OCI-LY7 (cell line): ENCODE measurements around the gene GPR25.

Experiments used
- EZH2phosphoT487 ChIP-seq: fragments of 200-600 bp; sonication (generic); IDR thresholded peaks from 2 replicates; pipeline ENCODE4 v1.6.1; 2018; ENCODE audit warnings: low read depth, borderline replicate concordance, mild to moderate bottlenecking, mixed run types, antibody characterized with exemption, low read length, moderate library complexity, mixed read lengths
- TF ChIP-seq, protein P1 (sequence below): fragments of 200-600 bp; sonication (generic); conservative IDR thresholded peaks from 2 replicates; pipeline ENCODE4 v1.5.1; 2014; ENCODE audit warnings: mild to moderate bottlenecking, antibody characterized with exemption, low read length, moderate library complexity, mixed read lengths

GRCh38 chr1:200907611-200908097, 34.9 kb downstream of the GPR25 start:
- TF ChIP-seq, protein P1, sequence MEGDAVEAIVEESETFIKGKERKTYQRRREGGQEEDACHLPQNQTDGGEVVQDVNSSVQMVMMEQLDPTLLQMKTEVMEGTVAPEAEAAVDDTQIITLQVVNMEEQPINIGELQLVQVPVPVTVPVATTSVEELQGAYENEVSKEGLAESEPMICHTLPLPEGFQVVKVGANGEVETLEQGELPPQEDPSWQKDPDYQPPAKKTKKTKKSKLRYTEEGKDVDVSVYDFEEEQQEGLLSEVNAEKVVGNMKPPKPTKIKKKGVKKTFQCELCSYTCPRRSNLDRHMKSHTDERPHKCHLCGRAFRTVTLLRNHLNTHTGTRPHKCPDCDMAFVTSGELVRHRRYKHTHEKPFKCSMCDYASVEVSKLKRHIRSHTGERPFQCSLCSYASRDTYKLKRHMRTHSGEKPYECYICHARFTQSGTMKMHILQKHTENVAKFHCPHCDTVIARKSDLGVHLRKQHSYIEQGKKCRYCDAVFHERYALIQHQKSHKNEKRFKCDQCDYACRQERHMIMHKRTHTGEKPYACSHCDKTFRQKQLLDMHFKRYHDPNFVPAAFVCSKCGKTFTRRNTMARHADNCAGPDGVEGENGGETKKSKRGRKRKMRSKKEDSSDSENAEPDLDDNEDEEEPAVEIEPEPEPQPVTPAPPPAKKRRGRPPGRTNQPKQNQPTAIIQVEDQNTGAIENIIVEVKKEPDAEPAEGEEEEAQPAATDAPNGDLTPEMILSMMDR: no peak
- no peak for TF ChIP-seq EZH2phosphoT487
